Stomach smooth muscle (tissue), 2 donors: ENCODE data around the gene CFAP58.

Experiments used
- H3K27ac ChIP-seq: one replicate; pipeline ENCODE4 v1.7.0; 2013; ENCODE audit warnings: mild to moderate bottlenecking, low read length, inconsistent platforms
- H3K27me3 ChIP-seq, 2 donors: one replicate each; pipeline ENCODE4 v1.7.0; 2013; ENCODE audit warnings: low read length in 2 of 2; ENCODE audit not compliant: insufficient read depth in 2 of 2, control insufficient read depth in 1 of 2
- H3K36me3 ChIP-seq, 2 donors: one replicate each; pipeline ENCODE4 v1.7.0; 2013; ENCODE audit warnings: low read length in 2 of 2; ENCODE audit not compliant: control insufficient read depth in 2 of 2, insufficient read depth in 2 of 2
- H3K4me1 ChIP-seq: one replicate; pipeline ENCODE4 v1.7.0; 2013; ENCODE audit warnings: low read length; ENCODE audit not compliant: control insufficient read depth, insufficient read depth
- H3K4me3 ChIP-seq, 2 donors: one replicate each; pipeline ENCODE4 v1.7.0; 2013; ENCODE audit warnings: low read length in 2 of 2
- H3K9ac ChIP-seq, 2 donors: one replicate each; pipeline ENCODE4 v1.7.0; 2013; ENCODE audit warnings: low read length in 2 of 2, mild to moderate bottlenecking in 1 of 2
- H3K9me3 ChIP-seq, 2 donors: one replicate each; pipeline ENCODE4 v1.7.0; 2013; ENCODE audit warnings: low read length in 2 of 2; ENCODE audit not compliant: control insufficient read depth in 2 of 2
- donor health status: healthy.
- donor health status: Pancreatic carcinoma.

The CFAP58 gene

GRCh38 chr10:104406715-104407650 is 53.4 kb downstream of the CFAP58 start:
- no peaks in the 10 kb centered on the region for H3K27me3 ChIP-seq
- H3K9me3 ChIP-seq, result no peaks in the 10 kb centered on the region
- no peaks in the 10 kb centered on the region for H3K4me1 ChIP-seq
- H3K36me3 ChIP-seq, result no peaks in the 10 kb centered on the region
- no peak overlapping the region for H3K9ac ChIP-seq
- no peak overlapping the region for H3K27ac ChIP-seq
- H3K4me3 ChIP-seq, result no peak overlapping the region

- no peak overlapping the region for H3K4me3 ChIP-seq
- H3K27ac ChIP-seq, result no peak overlapping the region
- H3K9ac ChIP-seq, result no peak overlapping the region
- no peaks in the 10 kb centered on the region for H3K4me1 ChIP-seq
- H3K9me3 ChIP-seq, result no peaks in the 10 kb centered on the region
- H3K36me3 ChIP-seq, result no peaks in the 10 kb centered on the region
- no peaks in the 10 kb centered on the region for H3K27me3 ChIP-seq
These were observed 59.9 kb downstream of the CFAP58 start for GRCh38 chr10:104413528-104413927.

GRCh38 chr10:104415526-104416165 is 62.0 kb downstream of the CFAP58 start:
- Histone ChIP-seq H3K36me3 (no peaks in the 10 kb centered on the region), H3K27me3 (no peaks in the 10 kb centered on the region), H3K9ac (no peak overlapping the region), H3K4me1 (no peaks in the 10 kb centered on the region), H3K27ac (no peak overlapping the region), H3K9me3 (no peaks in the 10 kb centered on the region), H3K4me3 (no peak overlapping the region)

GRCh38 chr10:104416851-104417250 is 63.2 kb downstream of the CFAP58 start:
- Histone ChIP-seq H3K27ac (no peak overlapping the region), H3K9me3 (no peaks in the 10 kb centered on the region), H3K27me3 (no peaks in the 10 kb centered on the region), H3K4me3 (no peak overlapping the region), H3K36me3 (no peaks in the 10 kb centered on the region), H3K9ac (no peak overlapping the region), H3K4me1 (no peaks in the 10 kb centered on the region)

GRCh38 chr10:104417637-104418292 is 64.1 kb downstream of the CFAP58 start:
- no peak overlapping the region for H3K4me3 ChIP-seq
- no peaks in the 10 kb centered on the region for H3K36me3 ChIP-seq
- no peak overlapping the region for H3K27ac ChIP-seq

GRCh38 chr10:104424719-104425118 is 71.1 kb downstream of the CFAP58 start:
- Histone ChIP-seq H3K27me3 (no peaks in the 10 kb centered on the region), H3K4me3 (no peak overlapping the region)

More at GRCh38 chr10:104417637-104418292, 64.1 kb downstream of the CFAP58 start:
- Histone ChIP-seq H3K27me3 (no peaks in the 10 kb centered on the region), H3K4me1 (no peaks in the 10 kb centered on the region), H3K9me3 (no peaks in the 10 kb centered on the region), H3K9ac (no peak overlapping the region)

GRCh38 chr10:104427989-104428388 is 74.4 kb downstream of the CFAP58 start:
- Histone ChIP-seq H3K4me1 (no peaks in the 10 kb centered on the region), H3K27me3 (no peaks in the 10 kb centered on the region), H3K9me3 (no peaks in the 10 kb centered on the region), H3K4me3 (no peak overlapping the region), H3K36me3 (no peaks in the 10 kb centered on the region), H3K27ac (no peak overlapping the region), H3K9ac (no peak overlapping the region)

More at GRCh38 chr10:104424719-104425118, 71.1 kb downstream of the CFAP58 start:
- Histone ChIP-seq H3K9ac (no peak overlapping the region), H3K9me3 (no peaks in the 10 kb centered on the region), H3K27ac (no peak overlapping the region), H3K36me3 (no peaks in the 10 kb centered on the region), H3K4me1 (no peaks in the 10 kb centered on the region)

- Histone ChIP-seq H3K4me1 (no peaks in the 10 kb centered on the region), H3K4me3 (no peak overlapping the region), H3K27me3 (no peaks in the 10 kb centered on the region), H3K27ac (no peak overlapping the region), H3K9ac (no peak overlapping the region), H3K9me3 (no peaks in the 10 kb centered on the region), H3K36me3 (no peaks in the 10 kb centered on the region)
These were observed 76.2 kb downstream of the CFAP58 start for GRCh38 chr10:104429846-104430245.

- H3K27me3 ChIP-seq, result no peaks in the 10 kb centered on the region
- H3K27ac ChIP-seq, result no peak overlapping the region
- H3K4me3 ChIP-seq, result no peak overlapping the region
- H3K9me3 ChIP-seq, result no peaks in the 10 kb centered on the region
- H3K9ac ChIP-seq, result no peak overlapping the region
- no peaks in the 10 kb centered on the region for H3K4me1 ChIP-seq
- no peaks in the 10 kb centered on the region for H3K36me3 ChIP-seq
These were observed 76.7 kb downstream of the CFAP58 start for GRCh38 chr10:104430360-104430759.

- Histone ChIP-seq H3K9ac (no peak overlapping the region), H3K27me3 (no peaks in the 10 kb centered on the region), H3K4me1 (no peaks in the 10 kb centered on the region), H3K4me3 (no peak overlapping the region), H3K36me3 (no peaks in the 10 kb centered on the region), H3K9me3 (no peaks in the 10 kb centered on the region), H3K27ac (no peak overlapping the region)
These were observed 80.0 kb downstream of the CFAP58 start for GRCh38 chr10:104433669-104434068.
